HUES6 (cell line): ENCODE results near the gene ITPR2.

Experiments
- H3K27ac ChIP-seq: 2 replicates; pipeline ENCODE4 v1.7.0; 2013; ENCODE audit warnings: low read depth, mild to moderate bottlenecking, low read length, inconsistent platforms
- H3K27me3 ChIP-seq: 2 replicates; pipeline ENCODE4 v1.6.1; 2013; ENCODE audit warnings: low read length; ENCODE audit not compliant: control insufficient read depth, insufficient read depth
- H3K36me3 ChIP-seq: 2 replicates; pipeline ENCODE4 v1.6.1; 2013; ENCODE audit warnings: low read length; ENCODE audit not compliant: control insufficient read depth, insufficient read depth
- H3K4me1 ChIP-seq: 2 replicates; pipeline ENCODE4 v1.6.1; 2013; ENCODE audit warnings: low read length; ENCODE audit not compliant: control insufficient read depth, insufficient read depth
- H3K4me3 ChIP-seq: 2 replicates; pipeline ENCODE4 v1.5.1; 2013; ENCODE audit warnings: low read depth, low read length
- H3K9ac ChIP-seq: one replicate; pipeline ENCODE4 v1.6.1; 2013; ENCODE audit warnings: mild to moderate bottlenecking, low read length
- H3K9me3 ChIP-seq: 2 replicates; pipeline ENCODE4 v1.6.1; 2013; ENCODE audit warnings: low read depth, low read length; ENCODE audit not compliant: control insufficient read depth, insufficient read depth

ITPR2 gene

DNA sequence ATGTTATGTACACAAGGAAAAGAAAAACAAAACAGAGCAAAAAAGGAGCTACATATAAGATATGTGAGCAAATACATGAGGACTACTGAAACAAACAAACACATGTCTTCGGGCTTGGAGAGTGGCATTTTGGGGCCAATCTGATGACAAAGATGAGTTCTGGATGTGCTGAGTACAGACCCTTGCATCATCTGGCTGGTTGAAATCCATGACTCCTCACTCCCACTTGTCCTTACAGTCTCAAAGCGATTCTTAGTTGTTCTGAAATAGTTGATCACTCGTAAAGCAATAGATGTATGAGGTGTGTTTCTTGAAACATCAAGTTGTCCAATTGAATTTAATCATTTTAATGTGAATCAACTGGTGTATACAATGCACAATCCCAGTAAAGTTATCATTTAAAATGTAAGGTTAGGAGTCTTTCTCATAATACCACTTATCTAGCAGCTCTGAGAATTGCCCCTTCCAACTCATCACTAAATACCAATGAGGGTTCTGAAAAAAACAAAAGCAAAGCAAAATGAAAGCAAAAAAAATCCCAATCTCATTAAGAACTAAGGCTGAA is 136.9 kb downstream of the ITPR2 start:
- Histone ChIP-seq H3K4me3 (no peak overlapping the region), H3K36me3 (peaks cover 6% of the 10 kb centered on the region), H3K4me1 (peaks cover 26% of the 10 kb centered on the region), H3K9me3 (no peaks in the 10 kb centered on the region), H3K9ac (no peak overlapping the region), H3K27ac (no peak overlapping the region), H3K27me3 (no peaks in the 10 kb centered on the region)

DNA sequence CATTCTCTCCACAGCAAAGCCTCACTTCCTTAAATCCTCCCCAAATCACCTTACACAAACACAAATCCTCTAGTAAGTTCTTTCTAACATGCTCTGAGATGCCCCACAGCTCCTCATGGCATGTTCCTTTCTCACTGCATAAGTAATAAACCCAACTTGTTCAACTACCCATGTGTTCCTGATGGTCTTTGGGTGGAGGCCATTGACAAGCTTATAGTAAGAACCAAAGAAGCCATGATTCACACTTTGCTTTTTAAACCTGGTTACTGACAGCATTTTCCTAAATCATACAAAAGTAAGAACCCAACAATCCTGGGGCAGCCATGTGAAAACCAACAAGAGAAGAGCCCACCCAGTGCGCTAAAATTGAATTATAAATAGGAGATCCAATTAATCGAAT is 138.6 kb downstream of the ITPR2 start:
- no peak overlapping the region for H3K9ac ChIP-seq
- H3K27me3 ChIP-seq, result no peaks in the 10 kb centered on the region
- no peak overlapping the region for H3K27ac ChIP-seq
- no peak overlapping the region for H3K4me3 ChIP-seq
- H3K9me3 ChIP-seq, result no peaks in the 10 kb centered on the region
- H3K36me3 ChIP-seq, result peaks cover 6% of the 10 kb centered on the region
- peaks cover 34% of the 10 kb centered on the region for H3K4me1 ChIP-seq

DNA sequence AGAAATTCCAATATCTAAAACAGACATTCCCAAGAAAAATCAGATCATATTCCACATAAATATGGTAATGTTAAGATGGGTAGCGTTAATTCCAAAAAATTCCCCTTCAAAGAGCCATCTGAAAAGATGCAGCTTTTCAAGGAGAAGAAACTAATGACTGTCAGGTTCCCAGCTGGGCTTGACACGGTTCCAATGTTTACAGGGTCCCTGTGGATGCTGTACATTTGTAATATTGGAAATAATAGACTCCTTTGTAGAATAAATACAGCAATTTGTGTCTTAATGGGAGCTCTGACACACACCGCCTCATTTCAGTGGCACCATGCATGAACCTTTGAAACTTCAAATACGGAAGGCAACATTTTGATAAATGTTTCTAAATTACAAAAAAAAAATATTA is 140.6 kb downstream of the ITPR2 start:
- H3K27me3 ChIP-seq, result no peaks in the 10 kb centered on the region
- H3K27ac ChIP-seq, result peak overlapping the region; percentile 84; the same call in 1 of the 2 replicates
- peaks cover 43% of the 10 kb centered on the region for H3K4me1 ChIP-seq
- H3K36me3 ChIP-seq, result peaks cover 6% of the 10 kb centered on the region
- no peak overlapping the region for H3K4me3 ChIP-seq
- H3K9me3 ChIP-seq, result no peaks in the 10 kb centered on the region
- no peak overlapping the region for H3K9ac ChIP-seq

DNA sequence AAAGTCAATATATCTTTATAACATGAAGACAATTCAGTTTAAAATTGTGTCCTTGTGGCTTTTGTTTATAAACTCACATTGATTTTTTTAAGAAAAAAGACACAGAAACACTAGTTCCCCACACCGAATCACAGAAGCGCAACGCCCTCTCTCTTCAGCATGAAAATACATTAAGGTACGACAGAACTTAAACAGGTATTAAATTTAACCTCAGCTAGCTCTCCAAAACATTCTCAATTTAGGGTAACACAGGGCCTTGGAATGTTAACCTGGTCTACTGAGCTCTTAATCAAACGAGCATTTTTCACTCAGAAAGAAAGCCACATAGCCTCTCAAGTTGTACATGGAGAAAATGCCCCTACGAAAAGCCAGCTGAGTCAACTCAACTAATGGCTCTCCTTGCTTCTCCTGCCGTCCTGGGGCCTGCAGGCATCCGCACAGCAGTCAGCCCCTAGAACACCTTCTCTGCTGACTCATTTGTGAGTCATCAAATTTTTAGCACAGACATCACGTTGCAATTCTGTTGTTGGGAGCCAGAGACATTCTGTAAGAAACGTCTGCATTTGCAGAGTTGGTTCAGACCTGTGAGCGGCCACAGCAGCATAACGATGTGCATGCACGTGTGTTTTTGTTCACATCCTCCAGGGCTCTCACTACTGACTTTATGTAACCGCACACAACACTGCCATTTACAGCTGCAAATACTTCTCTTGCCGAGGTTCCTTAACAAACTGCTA is 141.6 kb downstream of the ITPR2 start:
- peaks cover 6% of the 10 kb centered on the region for H3K36me3 ChIP-seq
- peaks cover 40% of the 10 kb centered on the region for H3K4me1 ChIP-seq
- H3K9me3 ChIP-seq, result no peaks in the 10 kb centered on the region
- no peaks in the 10 kb centered on the region for H3K27me3 ChIP-seq
- peak overlapping the region; percentile 28; the same call in 1 of the 2 replicates for H3K4me3 ChIP-seq
- peak overlapping the region; percentile 84 for H3K27ac ChIP-seq
- peak overlapping the region; percentile 71 for H3K9ac ChIP-seq

- H3K4me3 ChIP-seq, result no peak overlapping the region
- no peaks in the 10 kb centered on the region for H3K9me3 ChIP-seq
- H3K27me3 ChIP-seq, result no peaks in the 10 kb centered on the region
- no peak overlapping the region for H3K9ac ChIP-seq
- H3K27ac ChIP-seq, result peak overlapping the region; percentile 84
- H3K4me1 ChIP-seq, result peaks cover 40% of the 10 kb centered on the region
- peaks cover 3% of the 10 kb centered on the region for H3K36me3 ChIP-seq
Observed at GRCh38 chr12:26690601-26691000, 142.4 kb downstream of the ITPR2 start.

- Histone ChIP-seq H3K9ac (no peak overlapping the region), H3K27me3 (no peaks in the 10 kb centered on the region), H3K4me1 (peaks cover 40% of the 10 kb centered on the region), H3K9me3 (0 out of 2 replicates have a peak, but pooled peaks cover 2% of the 10 kb centered on the region), H3K4me3 (no peak overlapping the region), H3K27ac (no peak overlapping the region), H3K36me3 (peaks cover 11% of the 10 kb centered on the region)
Observed at GRCh38 chr12:26689281-26689841, 143.6 kb downstream of the ITPR2 start.

DNA sequence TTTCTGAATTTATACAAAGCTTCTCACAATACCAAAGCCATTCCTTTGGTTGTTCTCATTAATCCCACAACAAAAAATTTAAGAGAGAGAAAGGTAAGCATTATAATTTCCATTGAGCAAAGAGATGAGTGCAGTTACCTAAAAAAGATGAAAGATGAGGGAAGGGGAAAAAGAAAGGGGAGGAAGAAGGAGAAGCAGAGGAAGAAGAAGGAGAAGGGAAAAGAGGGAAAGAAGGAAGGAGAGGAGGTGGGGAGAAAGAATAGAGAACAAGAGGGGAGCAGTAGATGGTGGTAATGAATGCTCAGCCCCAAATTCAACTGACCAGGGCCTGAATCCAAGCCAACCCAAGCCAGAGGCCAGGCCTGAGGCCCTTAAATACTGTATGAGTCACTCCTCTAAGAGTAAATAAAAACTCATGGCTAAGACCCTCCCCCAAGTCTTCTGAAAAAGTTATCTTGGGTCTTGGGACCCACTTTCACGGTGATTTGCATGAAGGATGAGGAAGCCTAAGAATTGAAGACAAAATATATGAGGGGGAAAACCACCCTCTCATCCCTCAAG is 144.6 kb downstream of the ITPR2 start:
- Histone ChIP-seq H3K9me3 (peaks cover 9% of the 10 kb centered on the region), H3K4me1 (peaks cover 40% of the 10 kb centered on the region), H3K4me3 (no peak overlapping the region), H3K27ac (no peak overlapping the region), H3K36me3 (peaks cover 21% of the 10 kb centered on the region), H3K9ac (no peak overlapping the region), H3K27me3 (no peaks in the 10 kb centered on the region)

GRCh38 chr12:26686408-26686807 is 146.6 kb downstream of the ITPR2 start:
- H3K9ac ChIP-seq, result no peak overlapping the region
- peaks cover 13% of the 10 kb centered on the region for H3K9me3 ChIP-seq
- no peak overlapping the region for H3K4me3 ChIP-seq
- no peaks in the 10 kb centered on the region for H3K27me3 ChIP-seq
- no peak overlapping the region for H3K27ac ChIP-seq
- peaks cover 33% of the 10 kb centered on the region for H3K36me3 ChIP-seq
- peaks cover 29% of the 10 kb centered on the region for H3K4me1 ChIP-seq

DNA sequence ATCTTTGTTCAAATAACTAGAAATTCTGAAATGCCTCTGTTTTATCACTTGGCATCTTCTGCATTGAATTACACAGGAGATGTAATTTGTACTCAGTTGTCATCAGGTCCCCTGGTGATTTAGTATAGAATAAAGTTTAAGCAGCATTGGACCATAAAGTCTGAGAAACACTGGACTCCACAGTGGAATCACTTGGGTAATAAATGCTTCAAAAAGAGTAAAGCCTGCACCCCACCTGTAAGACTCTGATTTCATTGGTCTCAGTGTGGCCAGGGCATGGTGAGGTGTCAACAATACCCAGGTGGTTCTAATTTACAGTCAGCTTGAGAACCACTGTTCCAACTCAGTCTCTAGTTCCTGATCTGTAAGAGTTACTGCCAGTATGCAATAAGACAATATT is 148.9 kb downstream of the ITPR2 start:
- peaks cover 33% of the 10 kb centered on the region for H3K36me3 ChIP-seq

DNA sequence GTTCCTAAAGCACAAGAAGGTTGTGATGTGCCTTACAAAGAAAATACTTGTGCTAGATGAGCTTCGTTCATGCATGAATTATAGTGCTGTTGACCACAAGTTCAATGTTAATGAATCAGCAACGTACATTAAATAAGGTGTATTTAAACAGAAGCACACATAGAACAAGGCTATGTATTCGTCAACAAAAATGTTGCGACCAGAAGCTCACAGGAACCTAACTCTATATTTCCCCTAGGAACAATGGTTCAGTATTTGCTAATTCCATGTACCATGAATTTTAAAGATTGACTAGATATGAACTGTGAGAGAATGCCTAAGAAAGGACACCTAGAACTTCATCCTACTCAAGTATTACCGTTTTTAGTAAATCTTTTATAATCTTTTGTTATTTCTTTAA is 149.6 kb downstream of the ITPR2 start:
- Histone ChIP-seq H3K27ac (no peak overlapping the region), H3K4me1 (peaks cover 25% of the 10 kb centered on the region), H3K9me3 (peaks cover 13% of the 10 kb centered on the region), H3K36me3 (peaks cover 33% of the 10 kb centered on the region), H3K4me3 (no peak overlapping the region), H3K9ac (no peak overlapping the region), H3K27me3 (no peaks in the 10 kb centered on the region)

More for the DNA sequence above, 148.9 kb downstream of the ITPR2 start:
- Histone ChIP-seq H3K4me3 (no peak overlapping the region), H3K9ac (no peak overlapping the region), H3K4me1 (peaks cover 22% of the 10 kb centered on the region), H3K27ac (no peak overlapping the region), H3K27me3 (no peaks in the 10 kb centered on the region), H3K9me3 (peaks cover 13% of the 10 kb centered on the region)
